Fibroblast of villous mesenchyme (primary cell): ENCODE results near the gene PASK. TPM values are rescaled to one million over a fixed set of nuclear protein-coding genes. Genes with fewer than 3 reads are reported as not detected.
A peak's percentile ranks its signal among the peaks of the same experiment; 100 is the strongest.

Experiments
- DNase-seq: peaks from one replicate; pipeline ENCODE4 v3.0.0-alpha.2; 2010; ENCODE audit warnings: low read depth
- H3K4me3 ChIP-seq: 2 replicates; pipeline ENCODE4 v1.5.1; 2011; ENCODE audit warnings: low read depth, mild to moderate bottlenecking, low read length
- CTCF ChIP-seq: IDR thresholded peaks from 2 replicates; pipeline ENCODE4 v1.5.1; 2012; ENCODE audit warnings: low read depth, mild to moderate bottlenecking, low read length; ENCODE audit not compliant: insufficient read depth
- small RNA-seq: library from RNA; depleted of rRNA; stranded (forward); fragments of <200 nt; gene quantifications from one replicate; pipeline ENCODE3, GENCODE V24; 2012
- total RNA-seq: library from RNA; depleted of rRNA; stranded (reverse); fragments of >200 nt; gene quantifications from 2 replicates; pipeline ENCODE4 v1.2.3, GENCODE V29; 2012

Gene PASK
- total RNA-seq, 1 donor: 2.6 TPM

GRCh38 chr2:241063093-241063551 is 86.2 kb downstream of the PASK start:
- no peak for DNase-seq
- no peak for TF ChIP-seq CTCF

DNA sequence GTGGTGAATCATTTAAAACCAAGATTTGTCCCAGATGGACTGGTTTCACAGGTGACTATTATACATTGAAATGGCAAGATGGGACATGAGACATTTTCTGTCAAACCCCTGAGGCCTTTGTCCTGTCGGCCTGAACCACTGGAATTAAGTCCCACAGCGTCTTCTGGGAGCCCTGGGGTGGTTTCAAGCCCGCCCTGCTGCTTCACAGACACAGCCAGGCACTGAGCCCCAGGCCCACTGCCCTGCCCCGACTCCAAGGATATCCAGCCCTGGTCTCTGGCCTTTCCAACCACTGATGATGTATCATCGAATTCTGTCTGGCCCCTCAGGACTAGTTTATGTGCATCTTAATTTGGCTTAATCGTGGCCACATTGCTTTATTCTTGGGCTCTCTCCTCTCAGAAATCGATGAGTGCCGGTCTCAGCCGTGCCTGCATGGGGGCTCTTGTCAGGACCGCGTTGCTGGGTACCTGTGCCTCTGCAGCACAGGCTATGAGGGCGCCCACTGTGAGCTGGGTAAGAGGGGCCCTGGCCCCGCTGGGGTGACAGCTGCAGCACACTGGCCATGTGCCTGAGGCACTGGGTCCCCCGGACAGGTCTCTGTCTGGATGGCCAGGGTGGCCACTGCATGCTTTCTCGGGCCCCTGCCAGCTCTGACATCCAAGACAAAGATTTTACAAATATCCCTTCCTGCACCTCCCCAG is 86.7 kb downstream of the PASK start:
- DNase-seq: no peak
- no peak overlapping the region for H3K4me3 ChIP-seq
- no peak for TF ChIP-seq CTCF

More at GRCh38 chr2:241063093-241063551, 86.2 kb downstream of the PASK start:
- H3K4me3 ChIP-seq: no peak overlapping the region

GRCh38 chr2:241061275-241061674 is 88.0 kb downstream of the PASK start:
- peak; percentile 76 for DNase-seq
- H3K4me3 ChIP-seq: no peak overlapping the region
- TF ChIP-seq CTCF: no peak

Small RNA genes lying within 50 kb of the gene (small RNA-seq; reads per million reads assigned to genes)
- not detected for gene AC005237.2

Other genes starting within 250 kb of the PASK start
- gene CROCC2, start 243.1 kb downstream of the PASK start, total RNA-seq: not detected in 2 replicates
- gene SNED1, start 150.9 kb downstream of the PASK start, total RNA-seq: 5.5 and 6.5 TPM in 2 replicates
- 18.0 and 27.2 TPM in 2 replicates for gene MTERF4, start 47.2 kb downstream of the PASK start, total RNA-seq
- gene PPP1R7, start 995 bp upstream of the PASK start, total RNA-seq: 64.1 and 78.2 TPM in 2 replicates
- 0.43 and 0.64 TPM in 2 replicates for gene ANO7, start 39.2 kb upstream of the PASK start, total RNA-seq
- gene HDLBP, start 166.2 kb upstream of the PASK start, total RNA-seq: 1,089 and 1,343 TPM in 2 replicates
- gene SEPTIN2, start 166.5 kb upstream of the PASK start, total RNA-seq: 426 and 577 TPM in 2 replicates
- gene FARP2, start 206.8 kb upstream of the PASK start, total RNA-seq: 34.1 and 37.6 TPM in 2 replicates